Liver (tissue), 3 donors: ENCODE results near the gene LRRC49.

Experiments used
- FOXA2 ChIP-seq: IDR thresholded peaks from 2 replicates; pipeline ENCODE4 v1.6.1; 2016; ENCODE audit warnings: antibody characterized with exemption
- GABPA ChIP-seq, 2 donors: IDR thresholded peaks in 1 of 2; conservative IDR thresholded peaks in 1 of 2; 2 replicates each; pipeline ENCODE4 v1.6.1; 2016; ENCODE audit warnings: antibody characterized with exemption in 2 of 2, mild to moderate bottlenecking in 1 of 2, moderate library complexity in 1 of 2
- JUND ChIP-seq, 2 donors: IDR thresholded peaks; 2 replicates each; pipeline ENCODE4 v1.6.1; 2016; ENCODE audit warnings: antibody characterized with exemption in 2 of 2
- RAD21 ChIP-seq, 2 donors: IDR thresholded peaks; 2 replicates each; pipeline ENCODE4 v1.6.1; 2016; ENCODE audit warnings: antibody characterized with exemption in 2 of 2, mild to moderate bottlenecking in 2 of 2
- RXRA ChIP-seq, 2 donors: IDR thresholded peaks; 2 replicates each; pipeline ENCODE4 v1.6.1; 2017 to 2018; ENCODE audit warnings: antibody characterized with exemption in 2 of 2, mild to moderate bottlenecking in 1 of 2
- TAF1 ChIP-seq: conservative IDR thresholded peaks from 2 replicates; pipeline ENCODE4 v1.6.1; 2016; ENCODE audit warnings: antibody characterized with exemption, mild to moderate bottlenecking
- YY1 ChIP-seq: IDR thresholded peaks from 2 replicates; pipeline ENCODE4 v1.6.1; 2016; ENCODE audit warnings: antibody characterized with exemption, mild to moderate bottlenecking
- TF ChIP-seq, protein P1 (sequence below): IDR thresholded peaks from 2 replicates; pipeline ENCODE4 v1.6.1; 2016; ENCODE audit warnings: antibody characterized with exemption
- TF ChIP-seq, protein P2 (sequence below): fragments of 150-350 bp; IDR thresholded peaks from 2 replicates; pipeline ENCODE4 v1.5.1; 2017; ENCODE audit warnings: improper control_type of control experiment, low read depth, low read length; ENCODE audit not compliant: missing input control
- TF ChIP-seq, protein P3 (sequence below): IDR thresholded peaks from 2 replicates; pipeline ENCODE4 v1.6.1; 2016; ENCODE audit warnings: antibody characterized with exemption
- TF ChIP-seq, protein P4 (sequence below): IDR thresholded peaks from 2 replicates; pipeline ENCODE4 v1.6.1; 2016; ENCODE audit warnings: antibody characterized with exemption
- TF ChIP-seq, protein P5 (sequence below): IDR thresholded peaks from 2 replicates; pipeline ENCODE4 v1.6.1; 2016; ENCODE audit warnings: antibody characterized with exemption, mild to moderate bottlenecking
- donor health status: healthy.
- donor health status: healthy.

DNA sequence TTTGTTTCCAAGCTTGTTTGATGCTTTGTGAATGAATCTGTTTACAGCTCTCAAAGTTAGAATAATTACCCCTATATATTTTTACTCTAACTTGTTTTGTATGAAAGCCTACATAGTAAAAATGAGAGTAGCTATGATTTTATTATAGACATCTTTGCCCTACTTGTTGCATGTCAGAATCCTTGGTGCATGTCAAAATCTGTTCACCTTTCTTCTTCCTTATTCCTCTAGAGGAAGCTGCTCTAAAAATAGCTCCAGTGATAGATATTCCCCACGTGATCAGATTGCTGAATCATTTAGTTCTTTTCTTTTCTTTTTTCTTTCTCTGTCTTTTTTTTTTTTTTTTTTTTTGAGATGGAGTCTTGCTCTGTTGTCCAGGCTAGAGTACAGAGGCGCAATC, 39.8 kb downstream of the LRRC49 start:
- TF ChIP-seq TAF1 (no peak), RXRA (IDR thresholded peaks at IDR 0.05) (no peak), RAD21 (IDR thresholded peaks at IDR 0.05) (no peak), FOXA2 (no peak), JUND (IDR thresholded peaks at IDR 0.05) (no peak), YY1 (no peak), GABPA (IDR thresholded peaks at IDR 0.05 in 1 of 2, conservative IDR thresholded peaks at IDR 0.05 in 1 of 2) (no peak)
- TF ChIP-seq, protein P1, sequence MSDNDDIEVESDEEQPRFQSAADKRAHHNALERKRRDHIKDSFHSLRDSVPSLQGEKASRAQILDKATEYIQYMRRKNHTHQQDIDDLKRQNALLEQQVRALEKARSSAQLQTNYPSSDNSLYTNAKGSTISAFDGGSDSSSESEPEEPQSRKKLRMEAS, result no peak
- TF ChIP-seq, protein P2, sequence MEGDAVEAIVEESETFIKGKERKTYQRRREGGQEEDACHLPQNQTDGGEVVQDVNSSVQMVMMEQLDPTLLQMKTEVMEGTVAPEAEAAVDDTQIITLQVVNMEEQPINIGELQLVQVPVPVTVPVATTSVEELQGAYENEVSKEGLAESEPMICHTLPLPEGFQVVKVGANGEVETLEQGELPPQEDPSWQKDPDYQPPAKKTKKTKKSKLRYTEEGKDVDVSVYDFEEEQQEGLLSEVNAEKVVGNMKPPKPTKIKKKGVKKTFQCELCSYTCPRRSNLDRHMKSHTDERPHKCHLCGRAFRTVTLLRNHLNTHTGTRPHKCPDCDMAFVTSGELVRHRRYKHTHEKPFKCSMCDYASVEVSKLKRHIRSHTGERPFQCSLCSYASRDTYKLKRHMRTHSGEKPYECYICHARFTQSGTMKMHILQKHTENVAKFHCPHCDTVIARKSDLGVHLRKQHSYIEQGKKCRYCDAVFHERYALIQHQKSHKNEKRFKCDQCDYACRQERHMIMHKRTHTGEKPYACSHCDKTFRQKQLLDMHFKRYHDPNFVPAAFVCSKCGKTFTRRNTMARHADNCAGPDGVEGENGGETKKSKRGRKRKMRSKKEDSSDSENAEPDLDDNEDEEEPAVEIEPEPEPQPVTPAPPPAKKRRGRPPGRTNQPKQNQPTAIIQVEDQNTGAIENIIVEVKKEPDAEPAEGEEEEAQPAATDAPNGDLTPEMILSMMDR, result no peak
- TF ChIP-seq, protein P3, sequence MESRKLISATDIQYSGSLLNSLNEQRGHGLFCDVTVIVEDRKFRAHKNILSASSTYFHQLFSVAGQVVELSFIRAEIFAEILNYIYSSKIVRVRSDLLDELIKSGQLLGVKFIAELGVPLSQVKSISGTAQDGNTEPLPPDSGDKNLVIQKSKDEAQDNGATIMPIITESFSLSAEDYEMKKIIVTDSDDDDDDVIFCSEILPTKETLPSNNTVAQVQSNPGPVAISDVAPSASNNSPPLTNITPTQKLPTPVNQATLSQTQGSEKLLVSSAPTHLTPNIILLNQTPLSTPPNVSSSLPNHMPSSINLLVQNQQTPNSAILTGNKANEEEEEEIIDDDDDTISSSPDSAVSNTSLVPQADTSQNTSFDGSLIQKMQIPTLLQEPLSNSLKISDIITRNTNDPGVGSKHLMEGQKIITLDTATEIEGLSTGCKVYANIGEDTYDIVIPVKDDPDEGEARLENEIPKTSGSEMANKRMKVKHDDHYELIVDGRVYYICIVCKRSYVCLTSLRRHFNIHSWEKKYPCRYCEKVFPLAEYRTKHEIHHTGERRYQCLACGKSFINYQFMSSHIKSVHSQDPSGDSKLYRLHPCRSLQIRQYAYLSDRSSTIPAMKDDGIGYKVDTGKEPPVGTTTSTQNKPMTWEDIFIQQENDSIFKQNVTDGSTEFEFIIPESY, result no peak
- TF ChIP-seq, protein P4, sequence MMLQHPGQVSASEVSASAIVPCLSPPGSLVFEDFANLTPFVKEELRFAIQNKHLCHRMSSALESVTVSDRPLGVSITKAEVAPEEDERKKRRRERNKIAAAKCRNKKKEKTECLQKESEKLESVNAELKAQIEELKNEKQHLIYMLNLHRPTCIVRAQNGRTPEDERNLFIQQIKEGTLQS, result no peak
- TF ChIP-seq, protein P5, sequence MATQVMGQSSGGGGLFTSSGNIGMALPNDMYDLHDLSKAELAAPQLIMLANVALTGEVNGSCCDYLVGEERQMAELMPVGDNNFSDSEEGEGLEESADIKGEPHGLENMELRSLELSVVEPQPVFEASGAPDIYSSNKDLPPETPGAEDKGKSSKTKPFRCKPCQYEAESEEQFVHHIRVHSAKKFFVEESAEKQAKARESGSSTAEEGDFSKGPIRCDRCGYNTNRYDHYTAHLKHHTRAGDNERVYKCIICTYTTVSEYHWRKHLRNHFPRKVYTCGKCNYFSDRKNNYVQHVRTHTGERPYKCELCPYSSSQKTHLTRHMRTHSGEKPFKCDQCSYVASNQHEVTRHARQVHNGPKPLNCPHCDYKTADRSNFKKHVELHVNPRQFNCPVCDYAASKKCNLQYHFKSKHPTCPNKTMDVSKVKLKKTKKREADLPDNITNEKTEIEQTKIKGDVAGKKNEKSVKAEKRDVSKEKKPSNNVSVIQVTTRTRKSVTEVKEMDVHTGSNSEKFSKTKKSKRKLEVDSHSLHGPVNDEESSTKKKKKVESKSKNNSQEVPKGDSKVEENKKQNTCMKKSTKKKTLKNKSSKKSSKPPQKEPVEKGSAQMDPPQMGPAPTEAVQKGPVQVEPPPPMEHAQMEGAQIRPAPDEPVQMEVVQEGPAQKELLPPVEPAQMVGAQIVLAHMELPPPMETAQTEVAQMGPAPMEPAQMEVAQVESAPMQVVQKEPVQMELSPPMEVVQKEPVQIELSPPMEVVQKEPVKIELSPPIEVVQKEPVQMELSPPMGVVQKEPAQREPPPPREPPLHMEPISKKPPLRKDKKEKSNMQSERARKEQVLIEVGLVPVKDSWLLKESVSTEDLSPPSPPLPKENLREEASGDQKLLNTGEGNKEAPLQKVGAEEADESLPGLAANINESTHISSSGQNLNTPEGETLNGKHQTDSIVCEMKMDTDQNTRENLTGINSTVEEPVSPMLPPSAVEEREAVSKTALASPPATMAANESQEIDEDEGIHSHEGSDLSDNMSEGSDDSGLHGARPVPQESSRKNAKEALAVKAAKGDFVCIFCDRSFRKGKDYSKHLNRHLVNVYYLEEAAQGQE, result no peak
